Keratinocyte (primary cell): ENCODE results near the gene FGF5. TPM values are rescaled to one million over a fixed set of nuclear protein-coding genes. Genes with fewer than 3 reads are reported as not detected.

Source experiments
- DNase-seq: peaks from one replicate; pipeline ENCODE4 v3.0.0-alpha.2; 2011; ENCODE audit warnings: low read depth, missing footprints, low spot score
- FAIRE-seq: peaks from 2 replicates; lab custom pipeline; 2011; peaks lifted over from hg19 to GRCh38; lab: Jason Lieb, UNC
- H2AFZ ChIP-seq: 2 replicates; pipeline ENCODE4 v1.6.0; 2012; ENCODE audit warnings: low read length, control low read depth, inconsistent platforms; ENCODE audit not compliant: control insufficient read depth
- H3K27ac ChIP-seq: 2 replicates; pipeline ENCODE4 v1.5.1; 2011; ENCODE audit warnings: low read length; ENCODE audit not compliant: control insufficient read depth, insufficient read depth
- H3K27me3 ChIP-seq: 3 replicates; pipeline ENCODE4 v1.6.0; 2011; ENCODE audit warnings: low read length; ENCODE audit not compliant: control insufficient read depth, insufficient read depth; ENCODE audit errors: extremely low read depth
- H3K36me3 ChIP-seq, 2 experiments: 2 replicates in 1 of 2; 3 replicates in 1 of 2; pipeline ENCODE4 v1.5.1; 2011; ENCODE audit warnings: low read length in 2 of 2, mild to moderate bottlenecking in 1 of 2; ENCODE audit not compliant: control insufficient read depth in 2 of 2, insufficient read depth in 2 of 2; ENCODE audit errors: extremely low read depth in 1 of 2
- H3K4me1 ChIP-seq: 3 replicates; pipeline ENCODE4 v1.5.1; 2011; ENCODE audit warnings: low read length; ENCODE audit not compliant: control insufficient read depth, insufficient read depth; ENCODE audit errors: extremely low read depth
- H3K4me2 ChIP-seq: 3 replicates; pipeline ENCODE4 v1.6.0; 2011; ENCODE audit warnings: low read depth, low read length; ENCODE audit not compliant: control insufficient read depth, insufficient read depth; ENCODE audit errors: extremely low read depth
- H3K4me3 ChIP-seq, 3 experiments: fragments of 200-600 bp in 1 of 3; sonication (generic) in 1 of 3; 2 replicates in 2 of 3; 3 replicates in 1 of 3; pipeline ENCODE4 v1.5.1; 2011 to 2016; ENCODE audit warnings: low read length in 3 of 3, mild to moderate bottlenecking in 3 of 3, control low read depth in 2 of 3, inconsistent platforms in 1 of 3, low read depth in 1 of 3, mixed read lengths in 1 of 3, mixed run types in 1 of 3, moderate library complexity in 1 of 3; ENCODE audit not compliant: control insufficient read depth in 2 of 3, insufficient read depth in 2 of 3; ENCODE audit errors: extremely low read depth in 1 of 3
- H3K79me2 ChIP-seq: 2 replicates; pipeline ENCODE4 v1.6.0; 2012; ENCODE audit warnings: low read length; ENCODE audit not compliant: control insufficient read depth, insufficient read depth
- H3K9ac ChIP-seq: 3 replicates; pipeline ENCODE4 v1.6.0; 2011; ENCODE audit warnings: low read length; ENCODE audit not compliant: control insufficient read depth, insufficient read depth; ENCODE audit errors: extremely low read depth
- H3K9me1 ChIP-seq: 3 replicates; pipeline ENCODE4 v1.6.0; 2011; ENCODE audit warnings: low read length; ENCODE audit not compliant: control insufficient read depth, insufficient read depth; ENCODE audit errors: extremely low read depth
- H3K9me3 ChIP-seq: 2 replicates; pipeline ENCODE4 v1.5.1; 2012; ENCODE audit warnings: low read depth, low read length; ENCODE audit not compliant: control insufficient read depth
- H4K20me1 ChIP-seq: 3 replicates; pipeline ENCODE4 v1.6.0; 2011; ENCODE audit warnings: low read length; ENCODE audit not compliant: control insufficient read depth, insufficient read depth; ENCODE audit errors: extremely low read depth
- CTCF ChIP-seq, 3 experiments: IDR thresholded peaks in 1 of 3; conservative IDR thresholded peaks in 1 of 3; optimal IDR thresholded peaks in 1 of 3; 2 replicates in 2 of 3; 3 replicates in 1 of 3; pipeline versions ENCODE3 to v1.5.1; 2011; ENCODE audit warnings: low read length in 3 of 3, mild to moderate bottlenecking in 3 of 3, moderate library complexity in 2 of 3, control low read depth in 1 of 3, inconsistent platforms in 1 of 3; ENCODE audit not compliant: insufficient read depth in 2 of 3; ENCODE audit errors: extremely low read depth in 1 of 3
- EZH2 ChIP-seq: IDR thresholded peaks from one replicate; pipeline ENCODE4 v1.6.1; 2012; ENCODE audit warnings: inconsistent platforms, mild to moderate bottlenecking, low read length, moderate library complexity
- dilution Hi-C: fragments of 300-500 bp; cut with MboI; formaldehyde crosslinking; loops from one replicate; pipeline ENCODE4 v1.7.0; 2020; ENCODE audit warnings: low sequenced_read_pairs; ENCODE audit not compliant: extremely low pct_ligation_motif_present
- polyA plus RNA-seq, 5 experiments: library from polyadenylated mRNA; depleted of rRNA in 3 of 5; stranded (reverse) in 3 of 5; stranded (forward) in 1 of 5; unstranded in 1 of 5; fragments of >200 nt; gene quantifications; 1 replicate in 1 of 5; 2 replicates in 3 of 5; 3 replicates in 1 of 5; pipeline versions ENCODE4 v1.2.1 to v1.2.3, GENCODE V29; 2011 to 2012; ENCODE audit warnings: missing spikeins in 2 of 5, low read depth in 1 of 5, low replicate concordance in 1 of 5

Gene FGF5
- polyA plus RNA-seq, 1 donor (not counting 4 experiments of a cell fraction or from before 2014, with no cell fraction given), result 3.9 TPM

DNA sequence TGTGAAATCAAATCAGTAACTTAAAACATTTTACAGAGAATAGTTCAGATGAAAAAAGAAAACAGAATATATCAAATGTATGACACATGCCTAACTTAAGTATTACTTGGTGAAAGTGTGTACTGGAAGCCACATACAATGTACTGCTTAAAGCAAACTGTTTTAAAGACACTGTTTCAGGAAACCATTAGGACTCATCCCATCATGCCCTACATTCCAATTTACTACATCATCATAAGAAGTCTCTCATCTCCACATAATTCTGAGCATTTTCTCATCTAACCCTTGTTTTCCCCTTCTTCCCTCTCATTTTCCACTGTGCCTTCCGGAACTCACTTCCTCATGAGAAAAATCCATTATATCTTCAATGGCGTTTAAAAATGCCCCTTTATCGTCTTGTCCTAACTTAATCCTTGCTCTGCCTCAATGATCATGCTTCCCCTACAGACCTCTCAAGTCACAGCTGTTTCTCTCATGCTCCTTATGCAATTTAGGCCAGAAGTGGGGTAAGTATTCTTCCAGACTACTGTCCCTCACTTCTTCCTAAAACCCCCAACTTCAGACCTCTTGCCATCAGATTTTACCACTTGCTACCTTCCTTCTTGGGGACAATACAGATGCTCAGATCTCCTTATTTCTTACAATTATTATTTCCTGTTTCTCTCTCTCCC is 26.8 kb upstream of the FGF5 start:
- peak overlapping the region; percentile 2 for H2AFZ ChIP-seq

DNA sequence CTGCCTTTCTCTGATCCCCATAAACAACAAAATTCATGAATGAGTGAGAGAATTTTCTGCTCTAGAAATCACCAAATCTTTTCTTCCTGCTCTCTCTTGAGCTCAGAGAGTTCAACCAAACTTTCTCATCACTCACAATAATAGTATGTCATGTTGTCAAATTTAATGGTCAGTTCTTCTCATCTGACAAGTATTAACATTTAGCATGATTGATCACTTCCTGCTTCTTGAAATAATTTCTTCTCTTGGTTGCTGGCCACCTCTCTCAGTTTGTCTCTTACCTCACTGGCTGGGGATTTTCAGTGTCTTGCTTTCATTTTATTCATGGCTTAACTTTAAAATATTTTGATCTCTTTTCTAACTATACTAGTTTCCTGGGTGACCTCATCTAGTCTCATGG is 25.5 kb upstream of the FGF5 start:
- TF ChIP-seq CTCF (optimal IDR thresholded peaks at IDR 0.05 in 1 of 3, IDR thresholded peaks at IDR 0.05 in 1 of 3, conservative IDR thresholded peaks at IDR 0.05 in 1 of 3; ENCODE audit: extremely low read depth in 1 of 3, insufficient read depth in 2 of 3, low read length in 3 of 3) (no peak), EZH2 (no peak)
- Histone ChIP-seq H3K27me3 (no peaks in the 10 kb centered on the region), H3K27ac (no peak overlapping the region), H4K20me1 (no peaks in the 10 kb centered on the region), H3K9me3 (no peaks in the 10 kb centered on the region), H3K79me2 (no peaks in the 10 kb centered on the region), H3K4me2 (no peak overlapping the region), H3K4me1 (peaks cover 29% of the 10 kb centered on the region), H3K4me3 (no peak overlapping the region), H3K9ac (no peak overlapping the region), H2AFZ (peak overlapping the region; percentile 52), H3K9me1 (no peaks in the 10 kb centered on the region), H3K36me3 (no peaks in the 10 kb centered on the region)
- FAIRE-seq (peak; percentile 73), DNase-seq (no peak)
- dilution Hi-C loops, result no loop called here

More for the DNA sequence above, 26.8 kb upstream of the FGF5 start:
- no peaks in the 10 kb centered on the region for H3K79me2 ChIP-seq
- dilution Hi-C loops, result no loop called here
- H3K9ac ChIP-seq, result no peak overlapping the region
- no peak overlapping the region for H3K27ac ChIP-seq
- no peaks in the 10 kb centered on the region for H3K36me3 ChIP-seq
- no peak overlapping the region for H3K4me3 ChIP-seq
- H4K20me1 ChIP-seq, result no peaks in the 10 kb centered on the region
- FAIRE-seq (peak; percentile 91), DNase-seq (no peak)
- no peak overlapping the region for H3K4me2 ChIP-seq
- no peak for TF ChIP-seq EZH2
- no peaks in the 10 kb centered on the region for H3K27me3 ChIP-seq
- H3K9me1 ChIP-seq, result no peaks in the 10 kb centered on the region
- no peaks in the 10 kb centered on the region for H3K9me3 ChIP-seq
- peaks cover 32% of the 10 kb centered on the region for H3K4me1 ChIP-seq
